ENCODE measurements around the gene DNLZ.

Gene DNLZ

GRCh38 chr9:136375096-136375495 lies 11.6 kb upstream of the DNLZ start:
- H3K9ac ChIP-seq (ENCODE audit: low read depth, low read length): no peak overlapping the region
- no peaks in the 10 kb centered on the region for H3K9me3 ChIP-seq (ENCODE audit: control insufficient read depth, insufficient read depth, low read length)
- H3K4me1 ChIP-seq (ENCODE audit: insufficient read depth, low read length): peaks cover 8% of the 10 kb centered on the region; the same call in 1 of the 2 replicates
- H3K36me3 ChIP-seq (ENCODE audit: insufficient read depth, low read length): 0 out of 2 replicates have a peak, but pooled peaks cover 4% of the 10 kb centered on the region

GRCh38 chr9:136374183-136374575 lies 10.6 kb upstream of the DNLZ start:
- Histone ChIP-seq H3K9me3 (ENCODE audit: control insufficient read depth, insufficient read depth, low read length) (no peaks in the 10 kb centered on the region), H3K36me3 (ENCODE audit: insufficient read depth, low read length) (0 out of 2 replicates have a peak, but pooled peaks cover 4% of the 10 kb centered on the region), H3K9ac (ENCODE audit: low read depth, low read length) (no peak overlapping the region), H3K4me1 (ENCODE audit: insufficient read depth, low read length) (peaks cover 8% of the 10 kb centered on the region; the same call in 1 of the 2 replicates)

- H3K4me1 ChIP-seq (ENCODE audit: insufficient read depth, low read length): peaks cover 8% of the 10 kb centered on the region; the same call in 1 of the 2 replicates
- H3K36me3 ChIP-seq (ENCODE audit: insufficient read depth, low read length): 0 out of 2 replicates have a peak, but pooled peaks cover 4% of the 10 kb centered on the region
- no peaks in the 10 kb centered on the region for H3K9me3 ChIP-seq (ENCODE audit: control insufficient read depth, insufficient read depth, low read length)
- no peak within 1 kb of the TSS for H3K9ac ChIP-seq (ENCODE audit: low read depth, low read length)
Observed at GRCh38 chr9:136373300-136374182, 10.0 kb upstream of the DNLZ start, which contains the start of gene CARD9. Gene CARD9 (minus strand): TSS chr9:136373669. CDS start chr9:136372078, 1,591 bp downstream.

GRCh38 chr9:136372561-136373299 lies 9.2 kb upstream of the DNLZ start:
- H3K36me3 ChIP-seq (ENCODE audit: insufficient read depth, low read length): 0 out of 2 replicates have a peak, but pooled peaks cover 4% of the 10 kb centered on the region
- no peaks in the 10 kb centered on the region for H3K9me3 ChIP-seq (ENCODE audit: control insufficient read depth, insufficient read depth, low read length)
- H3K4me1 ChIP-seq (ENCODE audit: insufficient read depth, low read length): peaks cover 8% of the 10 kb centered on the region; the same call in 1 of the 2 replicates
- H3K9ac ChIP-seq (ENCODE audit: low read depth, low read length): no peak overlapping the region

GRCh38 chr9:136372006-136372405 lies 8.5 kb upstream of the DNLZ start:
- H3K4me1 ChIP-seq (ENCODE audit: insufficient read depth, low read length): peaks cover 8% of the 10 kb centered on the region; the same call in 1 of the 2 replicates
- H3K9me3 ChIP-seq (ENCODE audit: control insufficient read depth, insufficient read depth, low read length): no peaks in the 10 kb centered on the region
- 0 out of 2 replicates have a peak, but pooled peaks cover 4% of the 10 kb centered on the region for H3K36me3 ChIP-seq (ENCODE audit: insufficient read depth, low read length)
- H3K9ac ChIP-seq (ENCODE audit: low read depth, low read length): no peak overlapping the region

- no peaks in the 10 kb centered on the region for H3K9me3 ChIP-seq (ENCODE audit: control insufficient read depth, insufficient read depth, low read length)
- H3K4me1 ChIP-seq (ENCODE audit: insufficient read depth, low read length): peaks cover 8% of the 10 kb centered on the region; the same call in 1 of the 2 replicates
- H3K36me3 ChIP-seq (ENCODE audit: insufficient read depth, low read length): 0 out of 2 replicates have a peak, but pooled peaks cover 4% of the 10 kb centered on the region
- no peak overlapping the region for H3K9ac ChIP-seq (ENCODE audit: low read depth, low read length)
Observed at GRCh38 chr9:136371533-136371880, 8.0 kb upstream of the DNLZ start.

- Histone ChIP-seq H3K36me3 (ENCODE audit: insufficient read depth, low read length) (0 out of 2 replicates have a peak, but pooled peaks cover 3% of the 10 kb centered on the region), H3K9ac (ENCODE audit: low read depth, low read length) (no peak overlapping the region), H3K9me3 (ENCODE audit: control insufficient read depth, insufficient read depth, low read length) (no peaks in the 10 kb centered on the region), H3K4me1 (ENCODE audit: insufficient read depth, low read length) (peaks cover 8% of the 10 kb centered on the region; the same call in 1 of the 2 replicates)
Observed at GRCh38 chr9:136370687-136371532, 7.4 kb upstream of the DNLZ start.

GRCh38 chr9:136370037-136370436 lies 6.5 kb upstream of the DNLZ start:
- peaks cover 8% of the 10 kb centered on the region; the same call in 1 of the 2 replicates for H3K4me1 ChIP-seq (ENCODE audit: insufficient read depth, low read length)
- H3K9me3 ChIP-seq (ENCODE audit: control insufficient read depth, insufficient read depth, low read length): no peaks in the 10 kb centered on the region
- no peaks in the 10 kb centered on the region for H3K36me3 ChIP-seq (ENCODE audit: insufficient read depth, low read length)
- H3K9ac ChIP-seq (ENCODE audit: low read depth, low read length): no peak overlapping the region

- Histone ChIP-seq H3K9ac (ENCODE audit: low read depth, low read length) (no peak overlapping the region), H3K9me3 (ENCODE audit: control insufficient read depth, insufficient read depth, low read length) (no peaks in the 10 kb centered on the region), H3K36me3 (ENCODE audit: insufficient read depth, low read length) (no peaks in the 10 kb centered on the region), H3K4me1 (ENCODE audit: insufficient read depth, low read length) (peaks cover 7% of the 10 kb centered on the region; the same call in 1 of the 2 replicates)
Observed at GRCh38 chr9:136368190-136368589, 4.6 kb upstream of the DNLZ start.

GRCh38 chr9:136367296-136368145 lies 4.0 kb upstream of the DNLZ start:
- H3K9ac ChIP-seq (ENCODE audit: low read depth, low read length): no peak overlapping the region
- no peaks in the 10 kb centered on the region for H3K9me3 ChIP-seq (ENCODE audit: control insufficient read depth, insufficient read depth, low read length)

GRCh38 chr9:136366826-136367225 lies 3.3 kb upstream of the DNLZ start:
- Histone ChIP-seq H3K4me1 (ENCODE audit: insufficient read depth, low read length) (peaks cover 4% of the 10 kb centered on the region; the same call in 1 of the 2 replicates), H3K36me3 (ENCODE audit: insufficient read depth, low read length) (no peaks in the 10 kb centered on the region), H3K9me3 (ENCODE audit: control insufficient read depth, insufficient read depth, low read length) (no peaks in the 10 kb centered on the region)

More at GRCh38 chr9:136367296-136368145, 4.0 kb upstream of the DNLZ start:
- Histone ChIP-seq H3K36me3 (ENCODE audit: insufficient read depth, low read length) (no peaks in the 10 kb centered on the region), H3K4me1 (ENCODE audit: insufficient read depth, low read length) (peaks cover 4% of the 10 kb centered on the region; the same call in 1 of the 2 replicates)

GRCh38 chr9:136365775-136366222 lies 2.3 kb upstream of the DNLZ start:
- H3K9me3 ChIP-seq (ENCODE audit: control insufficient read depth, insufficient read depth, low read length): no peaks in the 10 kb centered on the region
- H3K36me3 ChIP-seq (ENCODE audit: insufficient read depth, low read length): no peaks in the 10 kb centered on the region
- H3K4me1 ChIP-seq (ENCODE audit: insufficient read depth, low read length): peaks cover 4% of the 10 kb centered on the region; the same call in 1 of the 2 replicates
- no peak overlapping the region for H3K9ac ChIP-seq (ENCODE audit: low read depth, low read length)

More at GRCh38 chr9:136366826-136367225, 3.3 kb upstream of the DNLZ start:
- no peak overlapping the region for H3K9ac ChIP-seq (ENCODE audit: low read depth, low read length)

All from ES-I3 (cell line).